Measurements from ENCODE around the gene PIWIL1.

The PIWIL1 gene

DNA sequence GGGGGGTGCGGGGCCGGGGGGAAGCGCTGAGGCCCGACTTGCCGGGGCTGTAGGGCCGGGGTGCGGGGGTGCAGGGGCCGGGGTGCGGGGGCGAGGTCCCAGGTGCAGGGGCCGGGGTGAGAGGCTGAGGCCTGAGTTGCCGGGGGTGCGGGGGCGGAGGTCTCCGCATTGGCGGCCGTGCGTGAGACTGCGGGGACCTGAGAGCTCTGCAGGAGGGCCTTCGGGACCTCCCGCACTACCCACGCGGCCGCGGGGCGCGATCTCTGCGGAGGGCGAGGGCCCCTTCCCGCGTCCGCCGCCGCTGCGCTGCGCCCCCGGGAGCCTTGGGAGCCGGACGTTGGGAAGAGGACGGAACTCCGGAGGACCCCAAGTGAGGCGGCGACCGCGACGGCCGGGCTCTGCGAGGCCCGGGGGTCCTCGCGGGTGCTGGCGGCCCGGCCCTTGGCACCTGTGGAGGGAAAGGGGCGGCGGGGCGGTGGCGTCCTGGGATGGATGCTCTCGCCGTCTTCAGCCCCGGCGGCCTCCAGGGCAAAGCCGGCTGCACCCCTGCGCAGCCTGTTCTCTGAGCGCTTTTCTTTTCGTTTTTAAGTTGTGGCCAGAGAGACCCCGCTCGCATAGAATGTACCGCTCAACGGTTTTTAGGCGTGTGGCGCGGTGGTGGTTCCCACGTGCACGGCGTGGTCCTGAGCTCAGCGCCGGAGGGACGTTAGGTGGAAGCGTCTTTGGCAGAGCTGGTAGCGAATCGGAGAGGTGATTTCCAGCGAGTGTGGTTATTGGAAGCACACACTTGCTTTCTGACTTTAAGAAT is 1.3 kb downstream of the PIWIL1 start:
- DNase-seq, result no peak

DNA sequence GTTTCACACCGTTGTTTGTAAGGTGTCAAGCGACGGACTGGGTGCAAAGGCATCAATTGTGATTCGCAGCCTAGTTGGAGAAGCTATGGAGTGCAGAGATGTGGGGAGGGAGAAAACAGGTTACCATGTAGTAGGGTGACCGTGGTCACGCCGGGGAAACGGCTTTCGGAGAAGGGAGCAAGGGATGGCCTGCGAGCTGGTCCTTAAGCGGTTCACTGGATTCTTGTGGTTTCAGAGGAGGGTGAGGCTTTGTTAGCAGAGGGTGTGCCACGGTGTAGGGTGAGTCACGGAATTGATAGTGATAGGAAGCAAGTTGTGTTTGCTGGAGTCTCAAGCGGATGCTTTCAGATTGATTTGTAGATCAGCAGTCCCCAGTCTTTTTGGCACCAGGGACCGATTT is 2.3 kb downstream of the PIWIL1 start:
- no peak for DNase-seq

DNA sequence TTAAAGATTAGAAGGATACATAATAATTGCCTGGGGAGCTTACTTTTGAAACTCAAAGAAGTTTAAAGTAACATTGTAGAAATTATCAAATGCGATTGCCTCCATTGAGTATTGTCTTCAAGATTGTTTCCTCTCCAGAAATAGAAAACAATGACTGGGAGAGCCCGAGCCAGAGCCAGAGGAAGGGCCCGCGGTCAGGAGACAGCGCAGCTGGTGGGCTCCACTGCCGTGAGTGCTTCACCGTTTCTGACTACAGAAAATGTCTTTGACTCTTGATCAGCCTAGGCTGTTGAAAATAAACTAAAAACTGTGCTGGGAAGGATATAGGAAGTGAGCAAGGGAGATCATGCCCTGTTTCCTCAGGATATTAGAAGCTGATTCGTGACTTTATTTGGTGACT is 4.8 kb downstream of the PIWIL1 start:
- DNase-seq, result no peak

DNA sequence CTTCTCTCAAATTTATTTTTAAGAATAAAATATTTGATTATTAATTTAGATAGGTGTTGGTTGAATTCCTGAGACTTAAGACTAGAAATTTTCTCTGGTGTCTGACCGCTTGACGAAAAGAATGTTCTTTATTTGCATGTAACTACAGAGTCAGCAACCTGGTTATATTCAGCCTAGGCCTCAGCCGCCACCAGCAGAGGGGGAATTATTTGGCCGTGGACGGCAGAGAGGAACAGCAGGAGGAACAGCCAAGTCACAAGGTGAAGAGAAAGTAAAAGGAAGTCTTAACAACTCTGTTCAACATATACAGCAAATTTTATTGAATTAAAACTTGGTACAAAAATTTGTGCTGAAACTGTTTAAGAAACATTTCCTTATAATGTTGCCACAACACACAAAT is 5.2 kb downstream of the PIWIL1 start:
- no peak for DNase-seq

DNA sequence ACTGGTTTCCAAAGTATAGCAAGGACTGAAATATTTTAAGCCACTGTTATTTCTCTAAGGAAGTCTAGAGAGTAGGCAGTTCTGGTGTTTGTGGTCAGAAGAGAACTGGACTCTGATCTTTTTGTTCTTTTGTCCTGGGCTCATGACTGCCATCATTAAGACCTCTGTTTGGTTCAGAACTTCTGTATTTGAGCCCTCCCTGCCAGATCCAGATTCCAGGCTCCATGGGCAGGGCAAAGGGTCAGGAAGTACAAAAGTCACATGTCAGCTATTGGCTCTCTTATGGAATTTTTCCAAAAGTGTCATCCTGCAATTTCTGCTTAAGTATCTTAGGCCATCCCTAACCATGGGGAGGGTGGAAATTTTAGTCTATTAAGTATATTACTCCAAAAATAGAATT is 6.8 kb downstream of the PIWIL1 start:
- DNase-seq, result no peak

DNA sequence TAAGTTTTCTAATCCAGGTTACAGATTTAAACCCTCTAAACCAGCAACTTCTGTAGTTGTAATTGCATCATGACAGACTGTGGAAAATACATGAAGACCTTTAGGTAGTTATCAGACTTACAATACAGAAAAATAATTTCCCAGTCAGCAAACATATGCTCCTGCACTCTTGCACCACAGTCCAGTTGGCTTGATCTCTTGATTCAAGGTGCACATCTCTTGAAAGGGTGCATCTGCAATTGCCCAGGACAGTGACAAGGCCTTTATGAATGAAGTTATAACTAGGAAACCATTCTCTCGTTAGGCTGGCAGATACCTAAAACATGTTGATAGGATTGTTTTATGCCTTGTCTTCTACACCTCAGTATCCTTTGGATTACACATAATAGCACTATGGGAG is 7.6 kb downstream of the PIWIL1 start:
- no peak for DNase-seq

DNA sequence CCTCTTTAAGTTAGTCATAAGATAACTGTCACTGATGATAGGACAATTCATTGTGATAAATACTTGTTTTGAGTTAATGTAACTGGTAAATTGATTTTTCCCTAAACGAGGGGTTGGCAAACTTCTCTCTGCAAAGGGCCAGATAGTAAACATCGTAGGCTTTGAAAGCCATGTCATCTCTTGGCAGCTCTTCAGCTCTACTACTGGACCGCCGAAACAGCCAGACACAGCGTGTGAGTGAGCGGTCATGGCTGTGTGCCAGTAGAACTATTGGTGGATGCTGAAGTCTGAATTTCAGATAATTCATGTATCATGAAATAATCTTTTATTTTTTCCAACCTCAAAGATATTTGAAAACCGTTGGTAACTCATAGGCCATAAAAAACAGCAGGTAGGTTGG is 9.9 kb downstream of the PIWIL1 start:
- DNase-seq, result no peak

DNA sequence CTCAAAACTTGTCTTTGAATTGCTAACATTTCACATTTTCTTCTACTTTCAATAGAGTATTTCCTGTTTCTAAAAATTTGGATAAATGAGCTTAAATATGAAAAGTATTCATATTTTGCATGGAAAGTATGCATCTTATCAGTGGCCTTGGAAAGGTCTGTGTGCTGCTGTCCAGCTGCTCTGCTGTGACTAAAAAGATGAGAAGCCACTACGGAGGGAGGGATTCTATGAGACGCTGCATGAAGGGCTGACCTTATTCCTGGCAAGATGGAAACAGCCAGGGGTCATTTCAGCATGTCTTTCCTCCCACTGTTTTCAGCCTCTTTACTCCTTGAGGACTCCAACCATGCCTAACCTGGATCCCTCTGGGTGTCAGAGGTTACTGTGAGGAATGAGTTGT is 13.0 kb downstream of the PIWIL1 start:
- DNase-seq, result no peak

DNA sequence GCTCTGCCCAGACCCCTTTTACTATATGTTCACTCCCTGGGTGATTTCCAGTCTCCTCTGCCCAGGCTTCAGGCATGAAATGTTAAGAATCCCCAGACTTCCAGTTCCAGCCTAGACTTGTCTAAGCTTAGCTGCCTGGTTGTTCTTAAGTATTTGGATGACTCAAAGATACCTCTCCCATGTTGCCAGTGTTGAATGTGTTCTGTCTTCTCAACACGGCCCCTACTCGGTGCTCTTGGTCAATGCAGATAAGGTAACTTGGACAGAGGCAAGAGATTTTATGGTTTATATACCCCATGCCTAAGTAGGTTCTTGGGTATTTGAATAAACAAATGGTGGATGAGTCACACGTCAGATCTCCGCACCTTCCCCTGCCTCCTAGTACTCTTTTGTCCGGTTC is 13.6 kb downstream of the PIWIL1 start:
- DNase-seq, result no peak

DNA sequence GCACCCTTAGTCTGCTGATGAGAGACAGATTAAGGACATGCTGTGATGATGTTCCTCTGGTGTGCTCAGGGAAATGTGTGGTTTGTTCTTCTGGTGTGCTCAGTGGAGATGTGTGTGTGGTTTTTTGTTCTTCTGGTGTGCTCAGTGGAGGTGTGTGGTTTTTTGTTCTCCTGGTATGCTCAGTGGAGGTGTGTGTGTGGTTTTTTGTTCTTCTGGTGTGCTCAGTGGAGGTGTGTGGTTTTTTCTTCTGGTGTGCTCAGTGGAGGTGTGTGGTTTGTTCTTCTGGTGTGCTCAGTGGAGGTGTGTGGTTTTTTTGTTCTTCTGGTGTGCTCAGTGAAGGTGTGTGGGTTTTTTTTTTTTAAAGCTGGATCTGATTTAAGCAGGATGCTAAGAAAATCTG is 15.4 kb downstream of the PIWIL1 start:
- no peak for DNase-seq

DNA sequence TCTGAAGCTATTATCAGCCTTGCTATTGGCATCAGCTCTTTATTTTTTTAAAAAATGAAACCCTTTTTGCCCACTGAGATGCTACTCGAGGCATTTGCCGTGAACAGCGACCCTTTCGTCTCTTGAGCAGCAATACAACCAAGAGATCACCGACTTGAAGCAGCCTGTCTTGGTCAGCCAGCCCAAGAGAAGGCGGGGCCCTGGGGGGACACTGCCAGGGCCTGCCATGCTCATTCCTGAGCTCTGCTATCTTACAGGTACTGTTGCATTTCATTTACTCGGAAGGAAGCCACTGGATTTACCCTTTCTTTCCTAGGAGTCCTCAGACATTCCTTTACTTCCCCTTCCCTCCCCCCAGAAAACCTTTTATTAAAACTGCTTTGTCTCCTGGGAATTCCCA is 16.7 kb downstream of the PIWIL1 start:
- no peak for DNase-seq

DNA sequence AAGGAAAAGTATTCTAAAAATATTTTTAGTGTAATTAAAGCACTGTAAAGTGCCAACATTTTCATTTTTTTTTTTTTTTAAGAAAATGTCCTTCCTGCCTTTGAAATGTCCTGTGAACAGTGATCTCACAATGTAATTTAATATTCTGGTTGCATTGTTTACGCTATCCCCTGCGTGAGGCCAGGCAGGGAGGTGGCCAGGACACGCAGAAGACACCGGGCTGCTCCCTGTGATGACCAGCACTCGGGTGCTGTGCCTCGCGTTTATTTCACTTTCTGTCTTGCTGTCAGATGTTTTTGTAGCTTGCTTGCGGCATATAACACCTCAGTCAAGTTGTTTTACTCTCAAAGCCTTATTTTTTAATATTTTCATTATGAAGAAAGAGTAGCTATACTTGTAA is 18.5 kb downstream of the PIWIL1 start:
- DNase-seq, result no peak

DNA sequence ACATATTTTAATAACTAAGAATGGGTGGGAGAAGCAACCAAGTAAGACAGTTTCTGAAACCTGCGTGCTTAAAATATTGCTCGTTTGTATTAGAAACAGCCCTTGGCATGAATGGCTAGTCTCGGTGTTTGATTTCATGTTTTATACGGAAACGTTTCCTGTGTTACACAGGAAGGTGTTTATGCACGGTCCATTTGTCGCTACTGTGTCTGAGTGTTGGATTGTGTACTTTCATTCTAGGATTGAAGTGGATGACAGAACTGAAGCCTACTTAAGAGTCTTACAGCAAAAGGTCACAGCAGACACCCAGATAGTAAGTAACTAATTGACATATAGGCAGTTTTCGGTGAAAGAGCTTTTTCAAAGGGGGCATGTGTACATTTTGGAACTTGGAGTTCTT is 19.6 kb downstream of the PIWIL1 start:
- DNase-seq, result no peak

DNA sequence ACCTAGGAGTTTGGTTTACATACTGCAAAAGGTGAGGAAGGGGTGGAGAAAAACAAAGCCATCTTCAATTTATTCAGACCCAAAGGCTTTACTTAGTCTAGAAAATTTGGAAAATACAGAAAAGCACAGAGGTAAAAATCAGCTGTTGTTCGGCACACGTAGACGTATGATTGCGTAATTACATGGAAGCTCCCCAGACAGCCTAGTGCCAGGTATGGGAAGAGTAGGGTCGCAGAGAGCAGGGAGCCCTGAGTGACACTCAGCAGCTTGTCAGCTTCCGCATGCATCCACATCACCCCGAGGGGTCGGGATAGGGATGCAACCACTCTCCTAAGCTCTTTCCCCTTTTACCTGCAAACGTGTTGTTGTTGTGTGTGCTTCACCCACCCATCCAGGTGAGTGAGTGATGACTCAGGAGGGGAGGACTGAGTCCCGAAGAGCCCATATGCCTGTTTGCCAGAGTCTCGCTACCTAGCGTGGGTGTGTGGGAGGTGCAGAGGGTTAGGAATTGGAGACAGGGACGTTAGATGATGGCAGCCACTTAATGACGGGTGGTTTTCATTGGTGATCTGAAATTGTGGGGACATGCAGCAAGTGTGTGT is 20.1 kb downstream of the PIWIL1 start:
- DNase-seq, result no peak

DNA sequence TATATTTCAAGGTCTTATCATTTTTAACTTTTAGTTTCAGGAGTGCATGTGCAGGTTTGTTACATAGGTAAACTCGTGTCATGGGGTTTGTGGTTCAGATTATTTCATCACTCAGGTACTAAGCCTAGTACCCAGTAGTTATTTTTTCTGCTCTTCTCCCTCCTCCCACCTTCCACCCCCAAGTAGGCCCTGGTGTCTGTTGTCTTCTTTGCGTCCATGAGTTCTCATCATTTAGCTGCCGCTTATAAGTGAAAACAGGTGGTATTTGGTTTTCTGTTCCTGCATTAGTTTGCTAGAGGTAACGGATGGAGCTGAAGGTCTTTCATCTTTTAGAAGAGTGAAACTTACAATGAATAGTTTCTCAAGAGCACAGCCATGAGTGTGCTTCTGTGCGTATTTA is 24.4 kb downstream of the PIWIL1 start:
- no peak for DNase-seq

DNA sequence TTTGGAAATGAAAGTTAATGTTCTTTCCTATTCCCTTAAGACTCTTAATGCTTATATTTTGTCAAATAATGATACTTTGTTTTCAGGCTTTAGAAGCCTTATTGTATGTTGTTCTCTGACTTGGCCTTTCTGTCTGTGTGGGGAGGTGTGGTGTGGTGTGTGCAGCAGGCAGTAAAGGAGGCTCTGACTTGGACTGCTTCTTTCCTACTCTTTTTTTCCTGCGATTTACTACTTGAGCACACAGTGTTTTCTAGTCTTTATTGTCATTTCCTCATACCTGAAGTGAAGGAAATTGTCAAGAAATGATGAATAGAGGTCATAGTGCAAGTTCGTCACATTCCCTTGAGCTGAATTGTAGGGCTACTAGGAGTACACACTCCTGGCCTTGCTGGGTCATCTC is 26.9 kb downstream of the PIWIL1 start:
- no peak for DNase-seq

DNA sequence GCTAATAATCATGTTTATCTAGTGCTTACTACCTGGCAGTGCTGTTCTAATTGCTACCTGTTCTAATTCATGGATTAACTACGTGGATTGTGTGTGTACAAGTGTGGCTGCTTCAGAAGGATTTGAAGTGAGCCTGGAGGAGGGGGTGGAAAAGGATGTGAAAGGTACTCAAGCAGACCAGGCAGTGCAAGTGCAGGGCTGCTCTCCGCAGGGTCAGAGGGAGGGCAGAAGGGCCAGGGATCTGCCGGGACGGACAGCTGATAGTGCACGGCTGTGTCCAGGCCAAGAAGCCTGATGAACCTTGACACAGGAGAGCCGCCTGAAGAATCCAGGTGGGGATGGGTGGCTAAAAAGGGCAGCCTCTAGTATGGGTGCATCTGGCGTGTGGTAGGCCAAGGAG is 28.5 kb downstream of the PIWIL1 start:
- DNase-seq, result no peak

DNA sequence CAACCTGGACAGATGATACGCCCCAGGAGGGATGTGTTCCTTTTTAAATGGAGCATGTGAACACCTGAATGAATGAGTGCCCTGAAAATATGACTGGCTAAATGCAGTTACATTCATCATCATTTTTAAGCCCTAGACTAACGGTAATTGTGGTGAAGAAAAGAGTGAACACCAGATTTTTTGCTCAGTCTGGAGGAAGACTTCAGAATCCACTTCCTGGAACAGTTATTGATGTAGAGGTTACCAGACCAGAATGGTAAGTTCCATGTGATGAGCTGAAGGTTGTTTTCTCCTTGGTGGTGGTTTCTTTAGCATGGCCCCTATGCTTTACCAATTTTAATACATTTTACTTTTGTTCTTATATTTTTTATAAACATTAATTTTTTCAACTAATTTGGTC is 29.3 kb downstream of the PIWIL1 start:
- DNase-seq, result no peak

DNA sequence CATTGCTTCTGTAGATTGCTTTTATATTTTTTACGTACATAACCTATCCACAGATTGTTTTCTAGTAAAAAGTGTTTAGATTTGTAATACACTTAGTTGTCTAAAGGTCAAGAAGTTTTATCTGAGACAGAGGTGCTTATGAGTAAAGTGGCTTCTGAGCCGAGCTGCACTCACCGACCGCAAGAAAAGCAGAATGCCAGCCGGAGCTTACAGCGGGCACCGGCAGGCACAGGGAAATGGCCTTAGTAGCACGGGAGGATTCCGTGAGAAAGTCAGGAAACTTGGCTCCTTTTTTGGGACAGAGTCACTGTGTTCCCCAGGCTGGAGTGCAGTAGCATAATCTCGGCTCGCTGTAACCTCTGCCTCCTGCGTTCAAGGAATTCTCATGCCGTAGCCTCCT is 29.8 kb downstream of the PIWIL1 start:
- DNase-seq, result no peak

DNA sequence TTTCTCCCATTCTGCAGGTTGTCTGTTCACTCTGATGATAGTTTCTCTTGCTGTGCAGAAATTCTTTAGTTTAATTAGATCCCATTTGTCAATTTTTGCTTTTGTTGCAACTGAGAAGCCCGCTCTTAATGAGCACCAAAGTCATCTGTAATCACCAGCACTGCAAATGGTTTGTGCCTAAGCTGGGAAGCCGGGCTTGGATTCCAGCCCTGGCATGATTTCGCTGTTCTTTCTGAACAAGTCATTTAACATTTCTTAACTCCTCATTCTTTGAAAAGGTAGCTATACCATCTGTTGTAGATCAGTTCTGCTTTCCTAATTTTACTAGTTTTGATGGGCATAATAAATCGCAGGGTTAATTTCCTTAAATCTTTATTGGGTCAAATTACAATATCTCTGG is 32.1 kb downstream of the PIWIL1 start:
- DNase-seq, result no peak

DNA sequence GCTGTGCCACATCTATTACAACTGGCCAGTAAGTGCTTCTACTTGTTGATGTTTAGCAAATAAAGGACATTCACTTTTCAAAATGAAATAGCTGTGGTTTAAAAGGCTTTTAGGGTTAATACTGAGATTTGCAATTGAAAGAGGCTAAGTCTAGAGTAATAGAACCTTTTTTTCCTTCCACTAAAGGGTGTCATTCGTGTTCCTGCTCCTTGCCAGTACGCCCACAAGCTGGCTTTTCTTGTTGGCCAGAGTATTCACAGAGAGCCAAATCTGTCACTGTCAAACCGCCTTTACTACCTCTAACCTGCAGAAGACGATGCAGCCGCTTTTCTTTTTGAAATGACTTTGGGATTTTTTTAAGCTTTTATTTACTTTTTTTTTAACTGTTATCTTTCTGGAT is 33.6 kb downstream of the PIWIL1 start:
- no peak for DNase-seq

DNA sequence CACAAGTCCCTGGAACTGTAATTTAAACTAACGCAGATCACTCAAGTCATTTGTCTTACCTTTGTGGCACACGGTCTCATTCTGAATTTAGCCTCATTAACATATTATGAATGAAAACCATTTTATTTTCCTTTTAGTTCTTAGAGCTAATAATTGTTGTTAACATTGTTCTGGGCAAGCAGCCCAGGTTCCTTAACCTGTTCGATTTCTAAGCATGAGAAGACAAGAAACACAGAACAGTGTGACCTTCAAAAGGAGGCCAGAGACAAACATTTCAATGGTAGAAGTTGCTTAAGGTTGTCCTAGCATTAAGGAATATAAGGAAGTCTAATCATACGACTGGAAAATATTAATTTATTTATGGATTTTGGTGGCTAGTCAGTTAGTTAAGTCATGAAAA is 35.2 kb downstream of the PIWIL1 start:
- no peak for DNase-seq

DNA sequence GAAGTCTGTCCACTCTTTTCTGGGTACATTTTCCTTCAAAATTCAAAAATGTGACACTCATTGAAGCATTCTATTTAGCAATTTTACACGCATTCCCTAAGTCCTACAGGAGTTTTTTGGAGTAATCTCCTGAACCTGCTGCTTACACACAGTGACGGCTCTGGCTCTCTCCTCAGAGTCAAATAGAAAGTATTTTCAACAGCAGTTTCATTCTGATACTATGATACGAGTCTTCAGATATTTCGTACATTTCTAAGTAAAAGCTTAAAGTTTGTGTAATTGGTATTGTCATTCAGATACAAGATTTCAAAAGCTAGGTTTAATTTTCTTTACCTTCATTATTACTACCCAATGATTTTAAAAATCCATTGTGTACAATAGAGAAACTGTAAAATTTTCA is 36.4 kb downstream of the PIWIL1 start:
- DNase-seq, result no peak

DNA sequence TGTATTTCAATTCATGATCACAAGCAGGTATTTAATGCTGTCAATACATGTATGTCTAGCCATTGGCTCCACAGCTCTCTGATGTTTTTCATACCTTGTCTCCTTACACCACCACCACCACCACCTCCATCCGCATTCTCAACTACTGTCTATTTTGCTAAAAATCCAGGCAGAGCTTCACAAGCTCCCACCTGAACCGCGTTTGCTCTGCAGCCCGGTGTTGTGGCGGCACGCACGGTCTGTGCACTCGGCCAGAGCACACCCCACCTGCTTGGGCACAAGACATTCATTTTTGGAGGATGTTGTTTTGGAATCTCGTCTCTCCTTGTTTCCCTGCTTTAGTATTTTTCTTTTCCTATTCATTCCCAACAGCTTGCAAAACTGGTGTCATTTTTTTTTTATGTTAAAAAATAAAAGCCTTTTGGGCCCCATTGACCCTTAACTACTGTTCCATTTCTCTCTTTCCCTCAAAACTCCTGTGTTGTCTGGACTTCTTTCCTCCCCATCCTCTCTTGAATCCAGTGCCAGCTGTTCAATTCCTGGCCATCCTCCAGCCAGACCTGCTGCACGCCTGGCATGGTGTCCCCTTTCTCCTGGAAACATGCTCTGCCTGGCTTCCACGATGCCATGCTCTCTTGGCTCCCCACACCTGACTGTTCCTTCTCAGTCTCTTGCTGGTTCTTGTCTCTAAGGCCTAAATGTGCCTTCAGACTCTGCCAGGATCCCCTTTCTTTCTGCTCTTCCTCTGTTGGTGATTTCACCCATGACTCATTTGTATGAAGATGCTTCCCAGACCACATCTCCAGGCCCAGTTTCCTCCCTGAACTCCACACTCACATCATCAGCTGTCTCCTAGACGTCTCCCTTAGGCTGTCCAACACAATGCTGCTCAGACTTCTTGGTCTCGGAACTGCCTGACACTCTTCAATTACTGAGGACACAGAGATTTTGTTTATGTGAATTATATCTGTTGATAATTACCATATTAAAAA is 37.9 kb downstream of the PIWIL1 start:
- DNase-seq, result no peak

All from GDM1 (cell line).